ENCODE data around the gene VN1R5.
A peak's percentile ranks its signal among the peaks of the same experiment; 100 is the strongest.
"Not testable (repeated sequence)": the region's sequence is repeated elsewhere in the genome, so short reads cannot be mapped to it uniquely, and the experiment has no call there.

The VN1R5 gene

GRCh38 chr1:247255772-247256171 is at the start of gene VN1R5:
Gene VN1R5, plus strand, starts transcription at chr1:247256072.
- not testable (repeated sequence) for DNase-seq (ENCODE audit: low spot score)

- no peak for DNase-seq (ENCODE audit: low spot score)
Observed at GRCh38 chr1:247209396-247209795, 46.5 kb upstream of the VN1R5 start.

- DNase-seq (ENCODE audit: low spot score) = no peak
Observed at GRCh38 chr1:247210062-247210375, 45.9 kb upstream of the VN1R5 start.

- DNase-seq (ENCODE audit: low spot score) = peak; percentile 96
Observed at GRCh38 chr1:247210376-247211117, 45.3 kb upstream of the VN1R5 start.

- no peak for DNase-seq (ENCODE audit: low spot score)
Observed at GRCh38 chr1:247211339-247211738, 44.5 kb upstream of the VN1R5 start.

- DNase-seq (ENCODE audit: low spot score) = no peak
Observed at GRCh38 chr1:247212012-247212411, 43.9 kb upstream of the VN1R5 start.

DNA sequence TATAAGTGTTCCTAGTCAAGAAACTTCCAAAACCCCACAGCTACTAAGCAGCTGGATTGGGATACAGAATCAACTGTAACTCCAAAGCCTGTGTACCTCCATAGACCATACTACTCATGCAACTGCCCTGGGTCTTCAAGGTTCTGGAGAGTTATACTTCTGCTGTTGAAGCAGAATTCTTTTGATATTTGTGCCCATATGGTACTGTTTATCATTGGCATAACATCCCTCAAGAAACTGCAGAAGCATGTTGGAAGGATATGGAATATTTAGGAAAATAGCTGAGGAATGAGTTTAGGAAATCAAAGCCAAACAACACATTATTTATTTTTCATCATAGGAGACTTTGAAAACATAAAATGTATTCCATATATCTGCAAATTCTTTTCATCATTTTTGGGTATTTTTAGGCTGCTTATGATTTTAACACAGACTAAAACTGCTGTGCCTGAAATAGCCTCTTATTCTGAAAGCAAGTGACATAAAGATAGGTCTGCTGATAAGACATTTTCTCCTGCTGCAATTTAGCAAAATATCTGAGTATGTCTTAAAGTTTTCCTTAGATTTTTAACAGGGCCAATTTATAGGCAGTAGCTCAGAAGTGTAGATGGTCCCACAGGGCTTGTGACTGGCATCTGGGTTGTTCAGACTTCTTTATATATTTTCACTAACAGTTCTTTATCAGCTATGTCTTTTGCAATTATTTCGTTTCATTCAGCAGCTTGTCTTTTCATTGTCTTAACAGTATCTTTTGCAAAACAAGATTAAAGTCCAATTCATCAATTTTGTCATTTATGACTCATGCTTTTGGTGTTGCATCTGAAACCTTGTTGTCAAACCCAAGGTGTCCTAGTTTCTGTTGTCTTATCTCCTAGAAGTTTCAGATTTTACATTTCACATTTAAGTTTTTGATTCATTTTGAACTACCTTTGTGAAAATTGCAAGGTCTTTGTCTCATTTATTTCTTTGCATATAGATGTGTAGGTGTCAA is 43.0 kb upstream of the VN1R5 start:
- DNase-seq (ENCODE audit: low spot score) = no peak

DNA sequence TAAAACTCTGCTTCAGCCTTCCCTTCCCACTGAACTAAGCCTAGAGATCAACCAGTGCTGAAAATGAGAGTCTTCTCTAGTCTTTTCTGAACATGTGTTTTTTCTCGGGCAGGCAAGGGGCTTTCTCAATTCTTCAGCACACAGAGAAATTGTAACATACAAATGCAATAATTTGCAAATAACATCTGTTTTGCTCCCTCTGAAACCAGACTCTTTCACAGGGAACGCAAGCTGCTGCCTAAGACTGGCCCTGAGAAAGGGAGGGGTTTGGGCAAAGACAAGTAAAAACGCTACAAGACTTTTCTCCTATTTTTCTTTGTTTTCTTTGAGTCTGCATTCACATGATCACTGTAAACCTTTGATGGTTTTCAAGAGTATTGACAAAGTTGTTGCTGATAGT is 39.6 kb upstream of the VN1R5 start:
- no peak for DNase-seq (ENCODE audit: low spot score)

DNA sequence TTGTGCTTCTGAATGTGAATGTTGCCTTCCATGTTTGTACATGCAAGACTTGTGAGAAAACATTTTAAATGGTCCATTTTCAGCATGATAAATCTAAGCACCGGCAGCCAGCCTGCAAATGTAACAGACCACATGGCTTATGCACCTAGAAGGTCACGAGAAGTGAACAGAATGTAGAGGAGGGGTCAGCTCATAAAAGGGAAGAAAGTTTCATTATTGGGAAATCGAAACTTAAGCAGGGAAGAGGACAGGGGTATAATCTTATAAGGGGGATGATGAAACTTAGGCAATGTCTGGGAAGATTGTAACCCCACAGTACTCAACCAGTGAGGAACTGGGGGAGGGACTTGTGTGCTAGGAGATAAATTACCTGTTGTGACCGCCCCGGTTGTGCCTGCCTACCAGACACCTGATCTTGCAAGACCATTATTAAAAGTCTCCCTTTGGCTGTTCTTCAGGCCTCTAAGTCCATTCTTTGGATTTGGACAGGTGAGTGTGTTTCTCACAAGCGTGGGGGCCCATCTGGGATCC is 37.7 kb upstream of the VN1R5 start:
- no peak for DNase-seq (ENCODE audit: low spot score)

DNA sequence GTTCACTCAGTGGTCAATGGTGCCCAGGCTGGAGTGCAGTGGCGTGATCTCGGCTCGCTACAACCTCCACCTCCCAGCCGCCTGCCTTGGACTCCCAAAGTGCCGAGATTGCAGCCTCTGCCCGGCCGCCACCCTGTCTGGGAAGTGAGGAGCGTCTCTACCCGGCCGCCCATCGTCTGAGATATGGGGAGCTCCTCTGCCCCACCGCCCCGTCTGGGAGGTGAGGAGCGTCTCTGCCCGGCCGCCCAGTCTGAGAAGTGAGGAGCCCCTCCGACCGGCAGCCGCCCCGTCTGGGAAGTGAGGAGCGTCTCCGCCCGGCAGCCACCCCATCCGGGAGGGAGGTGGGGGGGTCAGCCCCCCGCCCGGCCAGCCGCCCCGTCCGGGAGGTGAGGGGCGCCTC is 35.6 kb upstream of the VN1R5 start:
- not testable (repeated sequence) for DNase-seq (ENCODE audit: low spot score)

GRCh38 chr1:247222840-247223239 is 33.0 kb upstream of the VN1R5 start:
- DNase-seq (ENCODE audit: low spot score) = no peak

GRCh38 chr1:247224822-247225221 is 31.1 kb upstream of the VN1R5 start:
- DNase-seq (ENCODE audit: low spot score) = no peak

DNA sequence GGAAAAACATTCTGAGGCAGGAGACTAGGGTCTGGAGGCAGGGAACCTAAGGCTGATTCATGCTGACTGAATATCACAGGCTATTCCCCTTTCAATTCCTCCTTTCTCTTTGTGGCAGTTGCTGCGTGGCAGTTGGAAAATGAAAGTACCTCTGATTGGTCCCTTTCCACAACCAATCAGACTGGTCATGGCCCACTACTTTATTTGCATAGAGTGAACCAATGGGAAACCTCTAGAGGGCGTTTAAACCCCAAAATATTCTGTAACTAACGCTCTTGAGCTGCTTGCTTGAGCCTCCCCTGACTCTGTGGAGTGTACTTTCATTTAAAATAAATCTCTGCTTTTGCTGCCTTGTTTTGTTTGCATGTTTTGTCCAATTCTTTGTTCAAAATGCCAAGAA is 27.7 kb upstream of the VN1R5 start:
- no peak for DNase-seq (ENCODE audit: low spot score)

GRCh38 chr1:247241691-247242090 is 14.2 kb upstream of the VN1R5 start:
- no peak for DNase-seq (ENCODE audit: low spot score)

GRCh38 chr1:247243524-247244137 is 12.2 kb upstream of the VN1R5 start:
- no peak for DNase-seq (ENCODE audit: low spot score)

DNA sequence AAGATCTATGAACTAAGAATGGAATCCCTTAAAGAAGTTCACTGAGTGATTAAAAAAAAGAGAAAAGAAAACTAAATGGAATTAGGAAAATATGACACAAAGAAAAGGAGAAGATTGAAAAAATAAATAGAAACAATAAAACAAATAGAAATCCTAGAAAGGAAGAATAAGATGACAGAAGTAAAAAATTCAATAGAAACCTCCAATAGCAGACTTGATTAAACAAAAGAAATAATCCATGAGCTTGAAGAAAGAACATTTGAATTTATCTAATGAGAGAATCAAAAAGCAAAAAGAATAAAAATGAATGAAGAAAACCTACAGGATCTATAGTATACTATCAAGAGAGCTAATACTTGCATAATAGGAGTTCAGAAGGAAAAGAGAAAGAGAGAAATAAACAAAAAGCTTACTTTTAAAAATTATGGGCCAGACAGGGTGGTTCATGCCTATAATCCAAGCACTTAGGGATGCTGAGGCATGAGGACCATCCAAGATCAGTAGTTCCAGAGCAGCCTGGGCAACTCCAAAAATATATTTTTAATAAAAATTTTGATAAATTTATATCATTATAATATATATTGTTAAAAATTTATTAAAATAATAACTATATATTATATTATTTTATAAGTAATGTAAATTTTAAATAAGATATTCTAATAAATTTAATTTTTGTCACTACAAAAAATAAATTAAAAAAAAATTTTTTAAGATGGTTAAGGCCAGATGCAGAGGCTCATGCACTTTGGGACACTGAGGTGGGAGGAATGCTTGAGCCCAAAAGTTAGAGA is 9.4 kb upstream of the VN1R5 start:
- no peak for DNase-seq (ENCODE audit: low spot score)

DNA sequence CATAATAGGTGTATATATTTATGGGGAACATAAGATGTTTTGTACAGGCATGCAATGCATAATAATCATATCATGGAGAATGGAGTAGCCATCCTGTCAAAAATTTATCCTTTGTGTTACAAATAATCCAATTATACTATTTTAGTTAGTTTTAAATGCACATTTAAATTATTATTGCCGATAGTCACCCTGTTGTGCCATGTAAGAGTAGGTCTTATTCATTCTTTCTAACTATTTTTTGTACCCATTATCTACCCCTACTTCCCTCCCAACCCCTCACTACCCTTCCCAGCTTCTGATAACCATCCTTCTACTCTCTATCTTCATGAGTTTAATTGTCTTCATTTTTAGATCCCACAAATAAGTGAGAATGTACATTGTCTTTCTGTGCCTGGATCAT is 8.3 kb upstream of the VN1R5 start:
- no peak for DNase-seq (ENCODE audit: low spot score)

GRCh38 chr1:247266053-247266452 is 10.2 kb downstream of the VN1R5 start:
- no peak for DNase-seq (ENCODE audit: low spot score)

DNA sequence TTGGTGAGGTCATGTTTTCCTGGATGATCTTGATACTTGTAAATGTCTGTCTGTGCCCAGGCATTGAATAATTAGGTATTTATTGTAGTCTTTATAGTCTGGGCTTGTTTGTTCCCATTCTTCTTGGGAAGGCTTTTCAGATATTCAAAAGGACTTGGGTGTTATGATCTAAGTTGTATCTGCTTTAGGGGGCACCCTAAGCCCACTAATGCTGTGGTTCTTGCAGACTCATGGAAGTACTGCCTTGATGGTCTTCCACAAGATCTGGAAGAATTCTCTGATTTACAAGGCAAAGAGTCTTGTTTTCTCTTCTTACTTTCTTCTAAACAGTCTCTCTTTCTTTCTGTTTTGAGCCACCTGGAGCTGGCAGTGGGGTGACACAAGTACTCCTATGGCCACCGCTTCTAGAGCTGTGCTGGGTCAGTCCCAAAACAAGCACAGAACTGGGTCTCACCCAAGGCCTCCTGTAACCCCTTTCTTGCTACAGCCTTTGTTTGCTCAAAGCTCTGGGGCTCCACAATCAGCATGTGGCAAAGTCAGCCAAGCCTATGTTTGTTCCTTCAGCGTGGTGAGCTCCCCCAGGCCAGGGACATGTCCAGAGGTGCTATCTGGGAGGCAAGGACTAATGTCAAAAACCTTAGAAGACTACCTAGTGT is 12.6 kb downstream of the VN1R5 start:
- no peak for DNase-seq (ENCODE audit: low spot score)

GRCh38 chr1:247269133-247269532 is 13.3 kb downstream of the VN1R5 start:
- no peak for DNase-seq (ENCODE audit: low spot score)

DNA sequence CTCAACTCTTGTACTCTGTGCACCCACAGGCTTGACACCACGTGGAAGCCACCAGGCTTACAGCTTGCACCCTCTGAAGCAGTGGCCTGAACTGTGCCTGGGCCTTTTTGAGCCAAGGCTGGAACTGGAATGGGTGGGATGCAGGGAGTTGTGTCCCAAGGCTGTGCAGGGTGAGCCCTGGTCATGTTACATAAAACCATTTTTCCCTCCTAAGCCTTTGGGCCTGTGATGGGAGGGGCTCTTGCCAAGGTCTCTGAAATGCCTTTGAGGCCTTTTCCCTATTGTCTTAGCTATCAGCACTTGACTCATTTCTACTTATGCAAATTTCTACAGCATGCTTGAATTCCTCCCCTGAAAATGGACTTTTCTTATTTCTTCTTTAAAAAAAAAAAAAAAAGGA is 14.1 kb downstream of the VN1R5 start:
- no peak for DNase-seq (ENCODE audit: low spot score)

All from globus pallidus (tissue), 1 donor.